MM.1S (cell line): Measurements from ENCODE around the gene KCNQ2.

Experiments
- DNase-seq: peaks from one replicate; pipeline ENCODE4 v3.0.0-alpha.2; 2015
- H2AFZ ChIP-seq: fragments of 300-600 bp; sonication (generic); 2 replicates; pipeline ENCODE4 v1.6.0; 2016; ENCODE audit warnings: antibody characterized with exemption, low read length
- H3F3A ChIP-seq: fragments of 300-600 bp; sonication (generic); 2 replicates; pipeline ENCODE4 v1.6.1; 2016; ENCODE audit warnings: mild to moderate bottlenecking, antibody characterized with exemption, low read length, moderate library complexity, mixed read lengths; ENCODE audit not compliant: insufficient read depth
- H3K27ac ChIP-seq: fragments of 300-600 bp; sonication (generic); 2 replicates; pipeline ENCODE4 v1.5.1; 2016; ENCODE audit warnings: mild to moderate bottlenecking, low read length
- H3K27me3 ChIP-seq: fragments of 300-600 bp; sonication (generic); replicated peaks from 2 replicates; pipeline ENCODE4 v1.6.0; 2016; ENCODE audit warnings: low read length; ENCODE audit not compliant: insufficient read depth
- H3K36me3 ChIP-seq: fragments of 300-600 bp; sonication (generic); replicated peaks from 2 replicates; pipeline ENCODE4 v1.6.1; 2016; ENCODE audit warnings: mild to moderate bottlenecking, low read length, mixed read lengths; ENCODE audit not compliant: insufficient read depth
- H3K4me1 ChIP-seq: fragments of 300-600 bp; sonication (generic); 2 replicates; pipeline ENCODE4 v1.6.1; 2016; ENCODE audit warnings: low read length, mixed read lengths
- H3K4me2 ChIP-seq: fragments of 300-600 bp; sonication (generic); 2 replicates; pipeline ENCODE4 v1.6.0; 2016; ENCODE audit warnings: low read depth, low read length
- H3K4me3 ChIP-seq: fragments of 300-600 bp; sonication (generic); 2 replicates; pipeline ENCODE4 v1.5.1; 2016; ENCODE audit warnings: low read length, mixed read lengths
- H3K79me2 ChIP-seq: fragments of 300-600 bp; sonication (generic); 2 replicates; pipeline ENCODE4 v1.6.1; 2016; ENCODE audit warnings: mixed run types, low read length, mixed read lengths
- H3K9ac ChIP-seq: fragments of 300-600 bp; sonication (generic); 2 replicates; pipeline ENCODE4 v1.6.1; 2016; ENCODE audit warnings: low read length, mixed read lengths
- H3K9me2 ChIP-seq: fragments of 300-600 bp; sonication (generic); replicated peaks from 2 replicates; pipeline ENCODE4 v1.6.1; 2016; ENCODE audit warnings: mild to moderate bottlenecking, low read length, mixed read lengths; ENCODE audit not compliant: insufficient read depth
- H3K9me3 ChIP-seq: fragments of 300-600 bp; sonication (generic); replicated peaks from 2 replicates; pipeline ENCODE4 v1.6.1; 2016; ENCODE audit warnings: mild to moderate bottlenecking, low read length, mixed read lengths; ENCODE audit not compliant: insufficient read depth
- H4K20me1 ChIP-seq: fragments of 300-600 bp; sonication (generic); 2 replicates; pipeline ENCODE4 v1.6.1; 2016; ENCODE audit warnings: mild to moderate bottlenecking, low read length, moderate library complexity, mixed read lengths; ENCODE audit not compliant: insufficient read depth
- EZH2 ChIP-seq: fragments of 300-600 bp; sonication (generic); optimal IDR thresholded peaks from 2 replicates; pipeline ENCODE3; 2017; ENCODE audit warnings: low read depth, mild to moderate bottlenecking, antibody characterized with exemption, low read length, mixed read lengths
- EZH2phosphoT487 ChIP-seq: fragments of 300-600 bp; sonication (generic); IDR thresholded peaks from 2 replicates; pipeline ENCODE4 v1.6.1; 2018; ENCODE audit warnings: antibody characterized with exemption, low read length
- TF ChIP-seq, protein P1 (sequence below): fragments of 300-600 bp; sonication (generic); IDR thresholded peaks from 2 replicates; pipeline ENCODE4 v1.5.1; 2016; ENCODE audit warnings: antibody characterized with exemption, low read length, mixed read lengths

KCNQ2 gene

DNA sequence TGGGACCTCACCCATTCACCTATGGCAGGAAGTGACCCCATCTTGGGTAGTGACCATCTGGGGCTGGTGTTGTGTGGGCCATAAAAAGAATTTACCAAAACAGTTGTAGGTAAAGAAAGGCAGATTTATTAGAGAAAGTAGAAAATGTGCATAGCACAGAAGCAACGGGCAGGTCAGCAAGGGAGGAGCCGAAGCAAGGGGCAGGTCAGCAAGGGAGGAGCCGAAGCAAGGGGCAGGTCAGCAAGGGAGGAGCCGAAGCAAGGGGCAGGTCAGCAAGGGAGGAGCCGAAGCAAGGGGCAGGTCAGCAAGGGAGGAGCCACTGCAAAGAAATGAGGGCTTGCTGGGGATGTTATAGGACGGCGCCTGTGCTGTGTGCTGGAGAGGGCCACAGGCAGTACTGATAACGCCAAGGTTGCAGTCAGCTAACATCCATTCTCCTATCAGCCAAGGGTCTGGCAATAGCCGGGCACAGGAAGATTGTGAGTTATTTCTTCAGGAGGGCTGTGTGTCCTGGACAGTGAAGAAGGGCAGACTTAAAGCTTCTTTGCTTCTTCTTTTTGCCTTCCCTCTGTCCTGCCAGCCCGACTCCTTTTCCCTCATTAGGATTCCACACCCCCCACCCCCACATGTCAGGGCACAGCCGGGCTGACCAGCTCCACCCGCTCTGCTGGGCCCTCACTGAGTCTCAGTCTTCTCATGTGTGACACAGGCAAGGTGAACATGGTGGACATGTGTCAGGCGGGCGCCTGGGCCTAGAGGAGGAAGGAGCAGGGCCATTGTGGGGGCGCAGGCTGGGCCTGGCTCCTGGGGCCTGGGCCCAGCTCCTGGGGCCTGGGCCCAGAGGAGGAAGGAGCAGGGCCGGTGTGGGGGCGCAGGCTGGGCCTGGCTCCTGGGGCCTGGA, 79.7 kb downstream of the KCNQ2 start:
- Histone ChIP-seq H3K9me2 (no peaks in the 10 kb centered on the region), H3F3A (no peaks in the 10 kb centered on the region)

DNA sequence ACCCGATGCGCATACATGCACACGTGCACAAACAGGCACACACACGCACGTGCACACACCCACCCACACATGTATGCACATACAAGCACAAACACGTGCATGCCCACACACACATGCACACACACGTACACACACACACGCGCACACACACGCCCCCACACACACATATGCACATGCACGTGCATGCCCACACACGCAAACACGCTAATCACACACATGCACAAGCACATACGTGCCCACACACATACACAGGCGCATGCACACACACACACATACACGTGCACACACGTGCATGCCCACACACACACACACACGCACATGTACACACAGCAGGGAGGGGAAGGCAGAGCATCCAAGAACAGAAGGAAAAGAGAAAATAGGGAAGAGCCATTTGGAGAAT, 84.5 kb downstream of the KCNQ2 start:
- no peak overlapping the region for H3K4me2 ChIP-seq
- TF ChIP-seq, protein P1, sequence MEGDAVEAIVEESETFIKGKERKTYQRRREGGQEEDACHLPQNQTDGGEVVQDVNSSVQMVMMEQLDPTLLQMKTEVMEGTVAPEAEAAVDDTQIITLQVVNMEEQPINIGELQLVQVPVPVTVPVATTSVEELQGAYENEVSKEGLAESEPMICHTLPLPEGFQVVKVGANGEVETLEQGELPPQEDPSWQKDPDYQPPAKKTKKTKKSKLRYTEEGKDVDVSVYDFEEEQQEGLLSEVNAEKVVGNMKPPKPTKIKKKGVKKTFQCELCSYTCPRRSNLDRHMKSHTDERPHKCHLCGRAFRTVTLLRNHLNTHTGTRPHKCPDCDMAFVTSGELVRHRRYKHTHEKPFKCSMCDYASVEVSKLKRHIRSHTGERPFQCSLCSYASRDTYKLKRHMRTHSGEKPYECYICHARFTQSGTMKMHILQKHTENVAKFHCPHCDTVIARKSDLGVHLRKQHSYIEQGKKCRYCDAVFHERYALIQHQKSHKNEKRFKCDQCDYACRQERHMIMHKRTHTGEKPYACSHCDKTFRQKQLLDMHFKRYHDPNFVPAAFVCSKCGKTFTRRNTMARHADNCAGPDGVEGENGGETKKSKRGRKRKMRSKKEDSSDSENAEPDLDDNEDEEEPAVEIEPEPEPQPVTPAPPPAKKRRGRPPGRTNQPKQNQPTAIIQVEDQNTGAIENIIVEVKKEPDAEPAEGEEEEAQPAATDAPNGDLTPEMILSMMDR: no peak
- TF ChIP-seq EZH2 (no peak), EZH2phosphoT487 (no peak)
- H3K4me1 ChIP-seq: no peaks in the 10 kb centered on the region
- peaks cover 88% of the 10 kb centered on the region for H3K27me3 ChIP-seq
- no peak overlapping the region for H3K9ac ChIP-seq
- no peaks in the 10 kb centered on the region for H4K20me1 ChIP-seq
- H3K4me3 ChIP-seq: no peak overlapping the region
- H2AFZ ChIP-seq: no peak overlapping the region
- no peaks in the 10 kb centered on the region for H3F3A ChIP-seq
- no peaks in the 10 kb centered on the region for H3K9me2 ChIP-seq
- H3K79me2 ChIP-seq: no peaks in the 10 kb centered on the region
- H3K27ac ChIP-seq: no peak overlapping the region
- no peak for DNase-seq
- H3K9me3 ChIP-seq: no peaks in the 10 kb centered on the region
- H3K36me3 ChIP-seq: no peaks in the 10 kb centered on the region

More for the DNA sequence above, 79.7 kb downstream of the KCNQ2 start:
- no peak overlapping the region for H3K9ac ChIP-seq
- H3K4me2 ChIP-seq: no peak overlapping the region
- H3K27ac ChIP-seq: no peak overlapping the region
- no peak for DNase-seq
- H3K27me3 ChIP-seq: peaks cover 96% of the 10 kb centered on the region
- no peaks in the 10 kb centered on the region for H3K9me3 ChIP-seq
- no peaks in the 10 kb centered on the region for H4K20me1 ChIP-seq
- H3K79me2 ChIP-seq: no peaks in the 10 kb centered on the region
- H3K4me1 ChIP-seq: no peaks in the 10 kb centered on the region
- H3K36me3 ChIP-seq: no peaks in the 10 kb centered on the region
- H3K4me3 ChIP-seq: no peak overlapping the region
- no peak for TF ChIP-seq EZH2phosphoT487
- no peak for TF ChIP-seq EZH2
- TF ChIP-seq, protein P1: no peak
- no peak overlapping the region for H2AFZ ChIP-seq

DNA sequence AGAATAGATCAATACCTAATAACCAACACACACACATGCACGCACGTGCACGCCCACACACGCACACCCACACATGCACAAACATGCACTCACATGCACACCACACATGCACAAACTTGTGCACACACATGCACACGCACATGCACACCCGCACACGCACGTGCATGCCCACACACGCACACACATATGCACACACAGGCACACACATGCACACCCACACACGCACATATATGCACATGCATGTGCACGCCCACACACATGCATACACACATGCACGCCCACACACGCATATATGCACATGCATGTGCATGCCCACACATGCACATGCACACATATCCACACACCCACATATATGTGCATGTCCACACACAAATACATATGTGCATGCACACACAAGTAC, 85.1 kb downstream of the KCNQ2 start:
- no peaks in the 10 kb centered on the region for H3F3A ChIP-seq
- TF ChIP-seq, protein P1: no peak
- TF ChIP-seq EZH2phosphoT487 (no peak), EZH2 (no peak)
- no peaks in the 10 kb centered on the region for H3K9me2 ChIP-seq
- no peak overlapping the region for H3K4me2 ChIP-seq
- H3K4me1 ChIP-seq: no peaks in the 10 kb centered on the region
- H4K20me1 ChIP-seq: no peaks in the 10 kb centered on the region
- H3K36me3 ChIP-seq: no peaks in the 10 kb centered on the region
- H3K27me3 ChIP-seq: peaks cover 91% of the 10 kb centered on the region
- no peak overlapping the region for H2AFZ ChIP-seq
- H3K4me3 ChIP-seq: no peak overlapping the region
- no peak for DNase-seq
- no peak overlapping the region for H3K9ac ChIP-seq
- no peaks in the 10 kb centered on the region for H3K9me3 ChIP-seq
- no peak overlapping the region for H3K27ac ChIP-seq
- H3K79me2 ChIP-seq: no peaks in the 10 kb centered on the region
